OCI-LY3 (cell line): Measurements from ENCODE around the gene ALDOC.
"Not testable (repeated sequence)": the region's sequence is repeated elsewhere in the genome, so short reads cannot be mapped to it uniquely, and the experiment has no call there.

Experiments used
- H2AFZ ChIP-seq: fragments of 200-600, 300-600 bp; shearing (Covaris generic); 2 replicates; pipeline ENCODE4 v1.6.0; 2014; ENCODE audit warnings: antibody characterized with exemption, low read depth, low read length
- H3K27ac ChIP-seq: fragments of 200-600, 300-600 bp; sonication (generic); 2 replicates; pipeline ENCODE4 v1.5.1; 2014; ENCODE audit warnings: mild to moderate bottlenecking, low read length, moderate library complexity, mixed read lengths
- H3K27me3 ChIP-seq: fragments of 200-600, 300-600 bp; sonication (generic); 2 replicates; pipeline ENCODE4 v1.6.1; 2014; ENCODE audit warnings: low read depth, low read length, mixed read lengths
- H3K36me3 ChIP-seq: fragments of 200-600, 300-600 bp; sonication (generic); replicated peaks from 2 replicates; pipeline ENCODE3; 2014; ENCODE audit warnings: low read depth, low read length, mixed read lengths
- H3K4me1 ChIP-seq: fragments of 300-600, 200-600 bp; sonication (generic); 2 replicates; pipeline ENCODE4 v1.6.1; 2014; ENCODE audit warnings: low read length, mixed read lengths
- H3K4me2 ChIP-seq: fragments of 200-600, 300-600 bp; sonication (generic); 2 replicates; pipeline ENCODE4 v1.6.1; 2014; ENCODE audit warnings: low read length, mixed read lengths
- H3K4me3 ChIP-seq: fragments of 300-600, 200-600 bp; sonication (generic); 2 replicates; pipeline ENCODE4 v1.5.1; 2014; ENCODE audit warnings: antibody characterized with exemption, mild to moderate bottlenecking, low read length, moderate library complexity
- H3K79me2 ChIP-seq: fragments of 300-600, 200-600 bp; shearing (Covaris generic); 2 replicates; pipeline ENCODE4 v1.6.1; 2014; ENCODE audit warnings: mild to moderate bottlenecking, low read length, mixed read lengths
- H3K9ac ChIP-seq: fragments of 300-600, 200-600 bp; shearing (Covaris generic); 2 replicates; pipeline ENCODE4 v1.6.0; 2014; ENCODE audit warnings: mild to moderate bottlenecking, low read length, moderate library complexity
- H3K9me3 ChIP-seq: fragments of 200-600, 300-600 bp; shearing (Covaris generic); 2 replicates; pipeline ENCODE4 v1.6.1; 2014; ENCODE audit warnings: low read length, mixed read lengths; ENCODE audit not compliant: insufficient read depth
- H4K20me1 ChIP-seq: fragments of 200-600, 300-600 bp; sonication (generic); 2 replicates; pipeline ENCODE4 v1.6.1; 2016; ENCODE audit warnings: low read length, mixed read lengths; ENCODE audit not compliant: insufficient read depth
- EZH2phosphoT487 ChIP-seq: fragments of 200-600 bp; shearing (Covaris generic); IDR thresholded peaks from 2 replicates; pipeline ENCODE4 v1.6.1; 2018; ENCODE audit warnings: antibody characterized with exemption, mixed run types, low read depth
- TF ChIP-seq, protein P1 (sequence below): fragments of 200-600, 300-600 bp; sonication (generic); IDR thresholded peaks from 2 replicates; pipeline ENCODE4 v1.5.1; 2014; ENCODE audit warnings: antibody characterized with exemption, low read length, low read depth

The ALDOC gene

DNA sequence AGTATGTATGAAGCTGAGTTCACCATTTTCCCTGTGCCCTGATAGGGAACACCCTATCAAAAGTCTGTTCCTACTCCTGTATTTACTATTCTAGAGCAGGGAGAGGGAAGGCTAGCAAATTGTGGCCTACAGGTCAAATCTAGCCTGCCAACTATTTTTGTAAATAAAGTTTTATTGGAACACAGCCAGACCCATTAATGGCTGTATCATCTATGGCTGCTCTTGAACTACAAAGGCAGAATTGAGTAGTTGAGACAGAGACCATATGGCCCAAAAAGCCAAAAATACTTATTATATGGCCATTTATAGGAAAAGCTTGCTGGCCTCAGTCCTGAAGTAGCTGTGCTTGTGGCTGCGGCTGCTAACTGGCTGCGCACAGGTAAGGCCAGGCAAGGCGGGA lies 4.3 kb upstream of the ALDOC start:
- Histone ChIP-seq H3K79me2 (no peaks in the 10 kb centered on the region), H3K4me2 (no peak overlapping the region), H2AFZ (no peak overlapping the region), H3K36me3 (peaks cover 82% of the 10 kb centered on the region), H3K4me1 (peaks cover 36% of the 10 kb centered on the region), H4K20me1 (peaks cover 10% of the 10 kb centered on the region; the same call in 1 of the 2 replicates), H3K9me3 (no peaks in the 10 kb centered on the region), H3K27me3 (no peaks in the 10 kb centered on the region), H3K9ac (no peak overlapping the region), H3K27ac (no peak overlapping the region), H3K4me3 (no peak overlapping the region)
- TF ChIP-seq, protein P1, sequence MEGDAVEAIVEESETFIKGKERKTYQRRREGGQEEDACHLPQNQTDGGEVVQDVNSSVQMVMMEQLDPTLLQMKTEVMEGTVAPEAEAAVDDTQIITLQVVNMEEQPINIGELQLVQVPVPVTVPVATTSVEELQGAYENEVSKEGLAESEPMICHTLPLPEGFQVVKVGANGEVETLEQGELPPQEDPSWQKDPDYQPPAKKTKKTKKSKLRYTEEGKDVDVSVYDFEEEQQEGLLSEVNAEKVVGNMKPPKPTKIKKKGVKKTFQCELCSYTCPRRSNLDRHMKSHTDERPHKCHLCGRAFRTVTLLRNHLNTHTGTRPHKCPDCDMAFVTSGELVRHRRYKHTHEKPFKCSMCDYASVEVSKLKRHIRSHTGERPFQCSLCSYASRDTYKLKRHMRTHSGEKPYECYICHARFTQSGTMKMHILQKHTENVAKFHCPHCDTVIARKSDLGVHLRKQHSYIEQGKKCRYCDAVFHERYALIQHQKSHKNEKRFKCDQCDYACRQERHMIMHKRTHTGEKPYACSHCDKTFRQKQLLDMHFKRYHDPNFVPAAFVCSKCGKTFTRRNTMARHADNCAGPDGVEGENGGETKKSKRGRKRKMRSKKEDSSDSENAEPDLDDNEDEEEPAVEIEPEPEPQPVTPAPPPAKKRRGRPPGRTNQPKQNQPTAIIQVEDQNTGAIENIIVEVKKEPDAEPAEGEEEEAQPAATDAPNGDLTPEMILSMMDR: no peak
- no peak for TF ChIP-seq EZH2phosphoT487

DNA sequence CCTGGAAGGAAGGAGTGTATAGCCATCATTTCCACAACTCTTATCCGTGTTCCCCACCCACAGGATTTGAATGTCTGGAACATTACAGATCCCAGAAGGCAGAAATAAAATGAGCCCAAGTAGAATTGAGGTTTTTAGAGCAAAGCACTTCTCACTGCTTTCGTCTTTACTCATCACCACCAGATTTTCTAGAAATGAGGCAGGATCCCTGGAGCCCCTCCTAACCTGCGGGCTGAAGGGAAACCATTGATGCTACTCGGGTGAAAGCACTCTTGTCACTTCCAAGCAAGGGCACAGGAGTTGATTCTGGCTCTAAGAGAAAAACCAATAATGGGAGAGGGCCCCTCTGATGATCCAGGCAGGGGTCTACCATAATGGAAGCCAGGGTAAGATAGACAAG lies 2.8 kb upstream of the ALDOC start:
- H3K36me3 ChIP-seq: peaks cover 81% of the 10 kb centered on the region
- peak overlapping the region; percentile 9; the same call in 1 of the 2 replicates for H3K4me3 ChIP-seq
- no peaks in the 10 kb centered on the region for H3K9me3 ChIP-seq
- peak overlapping the region; percentile 38 for H3K27ac ChIP-seq
- no peak overlapping the region for H2AFZ ChIP-seq
- no peaks in the 10 kb centered on the region for H3K27me3 ChIP-seq
- TF ChIP-seq, protein P1: no peak
- no peak for TF ChIP-seq EZH2phosphoT487
- no peaks in the 10 kb centered on the region for H3K79me2 ChIP-seq
- peak overlapping the region; percentile 55 for H3K4me2 ChIP-seq
- no peak overlapping the region for H3K9ac ChIP-seq
- peaks cover 10% of the 10 kb centered on the region; the same call in 1 of the 2 replicates for H4K20me1 ChIP-seq
- peaks cover 39% of the 10 kb centered on the region for H3K4me1 ChIP-seq

DNA sequence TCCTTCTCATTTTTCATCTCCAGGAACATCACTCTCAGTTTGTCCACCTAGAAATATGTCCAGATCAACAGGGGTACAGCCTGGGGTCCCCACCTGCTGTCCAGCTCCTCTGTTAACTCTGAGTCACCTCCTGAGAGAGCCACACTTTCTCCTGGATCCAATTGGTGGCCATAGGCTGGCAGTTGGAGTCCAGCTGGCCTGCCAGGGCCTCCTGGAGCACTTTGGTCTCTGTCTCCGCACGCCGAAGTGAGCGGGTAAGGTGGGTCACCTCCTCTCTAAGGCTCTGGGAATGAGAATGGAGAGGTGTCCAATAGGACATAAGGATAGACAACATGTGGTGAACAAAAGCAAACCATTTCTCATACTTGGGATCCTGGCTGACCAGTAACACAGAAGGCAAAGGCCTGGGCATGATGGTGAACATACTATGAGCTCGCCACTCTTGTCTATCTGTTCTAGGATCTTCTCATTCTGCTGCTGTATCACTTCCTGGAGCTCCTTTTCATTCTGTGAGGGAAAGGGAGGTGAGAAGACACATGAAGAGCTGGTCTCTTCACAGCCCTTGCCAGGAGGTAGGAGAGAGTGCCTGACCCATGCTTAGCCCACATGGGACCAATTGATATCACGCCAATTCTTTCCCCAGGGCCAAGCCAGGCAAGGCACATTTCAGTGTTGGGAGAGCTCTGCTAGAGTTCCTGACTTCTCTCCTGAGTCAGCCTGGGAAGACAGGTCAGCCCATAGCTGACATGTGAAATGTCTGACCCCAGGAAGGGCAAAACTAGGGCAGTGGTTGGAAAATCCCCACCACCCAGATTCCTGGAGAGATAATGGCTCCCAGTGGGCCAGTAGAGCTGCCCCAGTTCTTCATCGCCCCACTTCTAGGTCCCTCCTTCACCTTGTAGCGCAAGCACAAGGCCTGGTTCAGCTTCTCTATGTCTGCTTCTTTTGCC lies 1.8 kb upstream of the ALDOC start:
- Histone ChIP-seq H3K36me3 (peaks cover 81% of the 10 kb centered on the region), H3K79me2 (no peaks in the 10 kb centered on the region), H3K4me2 (no peak overlapping the region), H3K27ac (peak overlapping the region; percentile 38; the same call in 1 of the 2 replicates), H4K20me1 (peaks cover 5% of the 10 kb centered on the region; the same call in 1 of the 2 replicates), H3K9ac (no peak overlapping the region), H3K9me3 (no peaks in the 10 kb centered on the region), H3K27me3 (no peaks in the 10 kb centered on the region), H3K4me1 (peaks cover 39% of the 10 kb centered on the region), H2AFZ (no peak overlapping the region), H3K4me3 (no peak overlapping the region)
- no peak for TF ChIP-seq EZH2phosphoT487
- TF ChIP-seq, protein P1: no peak

GRCh38 chr17:28577466-28577824 lies 750 bp upstream of the ALDOC start:
- H3K36me3 ChIP-seq: peaks cover 81% of the 10 kb centered on the region

GRCh38 chr17:28576016-28576415 lies 679 bp downstream of the ALDOC start:
- not testable (repeated sequence) for H3K27ac ChIP-seq, H3K79me2 ChIP-seq, H3K27me3 ChIP-seq, H3K9me3 ChIP-seq, H2AFZ ChIP-seq, H4K20me1 ChIP-seq
- H3K9ac ChIP-seq: peak overlapping the region; percentile 20; the same call in 1 of the 2 replicates
- peak overlapping the region; percentile 68 for H3K4me2 ChIP-seq
- peaks cover 73% of the 10 kb centered on the region for H3K36me3 ChIP-seq
- H3K4me1 ChIP-seq: peaks cover 43% of the 10 kb centered on the region
- peak overlapping the region; percentile 69 for H3K4me3 ChIP-seq

More at GRCh38 chr17:28577466-28577824, 750 bp upstream of the ALDOC start:
- no peaks in the 10 kb centered on the region for H3K9me3 ChIP-seq
- H3K9ac ChIP-seq: no peak overlapping the region; the same call in 1 of the 2 replicates
- H2AFZ ChIP-seq: no peak overlapping the region
- TF ChIP-seq, protein P1: no peak
- TF ChIP-seq EZH2phosphoT487: no peak
- H3K27ac ChIP-seq: peak overlapping the region; percentile 44
- H3K4me3 ChIP-seq: peak overlapping the region; percentile 76; the same call in 1 of the 2 replicates
- H3K4me1 ChIP-seq: peaks cover 39% of the 10 kb centered on the region
- H3K79me2 ChIP-seq: no peaks in the 10 kb centered on the region
- H4K20me1 ChIP-seq: peaks cover 5% of the 10 kb centered on the region; the same call in 1 of the 2 replicates
- H3K27me3 ChIP-seq: no peaks in the 10 kb centered on the region
- H3K4me2 ChIP-seq: peak overlapping the region; percentile 62
